Activated CD8-positive, alpha-beta memory T cell treated with anti-CD3 and anti-CD28 coated beads for 36 hours (primary cell): ENCODE measurements around the gene ARHGAP8. TPM values are rescaled to one million over a fixed set of nuclear protein-coding genes. Genes with fewer than 3 reads are reported as not detected.

ENCODE experiments used
- CTCF ChIA-PET: fragments of 350-600 bp; sonication (Branson Sonifier 250); formaldehyde crosslinking; loops from one replicate; lab custom pipeline; 2021; ENCODE audit warnings: antibody characterized with exemption; lab: Charles Lee
- POLR2A ChIA-PET: fragments of 350-600 bp; sonication (Branson Sonifier 250); formaldehyde crosslinking; loops from one replicate; lab custom pipeline; 2021; ENCODE audit warnings: antibody characterized with exemption; lab: Charles Lee
- total RNA-seq, 2 experiments: library from RNA; stranded (reverse); gene quantifications; one replicate each; pipeline ENCODE4 v1.2.3, GENCODE V29; 2021

Gene ARHGAP8
- total RNA-seq, 2 experiments from 2014 or later, result 0.82 to 1.1 TPM

DNA sequence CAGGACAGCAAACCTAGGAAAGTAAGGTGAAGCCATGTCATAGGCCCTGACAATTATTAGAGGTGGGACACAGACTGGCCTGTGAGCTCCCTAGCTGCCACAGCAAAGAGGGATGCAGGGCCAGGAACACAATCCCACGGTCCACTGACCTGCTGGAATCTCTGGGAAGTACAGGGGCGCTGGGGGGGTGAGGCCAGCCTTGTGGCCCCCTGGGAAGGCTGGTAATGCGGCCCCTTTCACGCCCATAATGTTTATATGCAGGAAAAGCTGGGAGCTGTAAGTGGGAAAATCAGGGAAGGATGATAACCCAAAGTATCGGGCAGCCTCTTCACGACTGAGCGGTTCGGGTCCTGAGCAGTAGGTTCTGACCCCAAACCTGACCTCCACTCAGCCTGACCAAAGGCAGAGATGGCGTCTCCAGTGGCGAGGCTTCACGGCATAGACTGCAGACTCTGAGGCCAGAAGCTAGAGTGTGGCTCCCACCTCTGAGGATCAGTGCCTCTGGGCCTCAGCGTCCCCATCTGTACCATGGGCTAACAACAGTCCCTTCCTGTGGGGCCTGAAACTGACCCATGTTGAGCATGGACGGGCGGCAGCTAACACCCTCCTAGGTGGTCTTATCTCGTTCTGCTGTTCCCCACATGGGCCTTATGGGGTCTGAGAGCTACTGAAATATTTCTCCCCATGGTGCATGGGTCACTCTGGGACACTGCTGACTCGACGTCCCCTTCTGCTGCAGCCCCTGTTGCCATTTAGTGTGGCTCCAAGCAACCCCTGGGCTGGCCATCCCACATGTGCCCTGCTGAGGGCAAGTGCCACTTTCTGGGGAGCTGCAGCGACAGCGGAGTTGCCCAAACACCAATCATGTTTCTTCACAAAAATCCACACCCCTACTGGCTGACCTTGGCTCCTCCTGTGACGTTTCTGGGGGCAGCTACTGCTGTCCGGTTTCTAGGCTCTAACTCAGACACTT is 155.7 kb downstream of the ARHGAP8 start:
- CTCF ChIA-PET, result no interaction called here
- POLR2A ChIA-PET, result no interaction called here

GRCh38 chr22:44909241-44909640 is 156.9 kb downstream of the ARHGAP8 start:
- POLR2A ChIA-PET, result no interaction called here

More at GRCh38 chr22:44909241-44909640, 156.9 kb downstream of the ARHGAP8 start:
- CTCF ChIA-PET, result interaction anchor here (0.6 kb wide), 1 partner anchor 10 kb away, joined by 4 read pairs; no protein-coding TSS in a partner anchor

Other genes starting within 250 kb of the ARHGAP8 start
- gene PRR5, start 50.4 kb upstream of the ARHGAP8 start, total RNA-seq, result 10 to 100 TPM; 22.5 to 25.4 TPM